Liver (tissue), 3 donors: ENCODE measurements around the gene YTHDF2.
"Not testable (repeated sequence)": the region's sequence is repeated elsewhere in the genome, so short reads cannot be mapped to it uniquely, and the experiment has no call there.

ENCODE experiments used
- GABPA ChIP-seq, 2 donors: IDR thresholded peaks in 1 of 2; conservative IDR thresholded peaks in 1 of 2; 2 replicates each; pipeline ENCODE4 v1.6.1; 2016; ENCODE audit warnings: antibody characterized with exemption in 2 of 2, mild to moderate bottlenecking in 1 of 2, moderate library complexity in 1 of 2
- RXRA ChIP-seq, 2 donors: IDR thresholded peaks; 2 replicates each; pipeline ENCODE4 v1.6.1; 2017 to 2018; ENCODE audit warnings: antibody characterized with exemption in 2 of 2, mild to moderate bottlenecking in 1 of 2
- SP1 ChIP-seq: IDR thresholded peaks from 2 replicates; pipeline ENCODE4 v1.6.1; 2018; ENCODE audit warnings: antibody characterized with exemption, mild to moderate bottlenecking
- TAF1 ChIP-seq: conservative IDR thresholded peaks from 2 replicates; pipeline ENCODE4 v1.6.1; 2016; ENCODE audit warnings: antibody characterized with exemption, mild to moderate bottlenecking
- YY1 ChIP-seq: IDR thresholded peaks from 2 replicates; pipeline ENCODE4 v1.6.1; 2016; ENCODE audit warnings: antibody characterized with exemption, mild to moderate bottlenecking
- ZBTB33 ChIP-seq: IDR thresholded peaks from 2 replicates; pipeline ENCODE4 v1.6.1; 2016; ENCODE audit warnings: antibody characterized with exemption
- TF ChIP-seq, protein P1 (sequence below): fragments of 150-350 bp; IDR thresholded peaks from 2 replicates; pipeline ENCODE4 v1.5.1; 2017; ENCODE audit warnings: improper control_type of control experiment, low read depth, low read length; ENCODE audit not compliant: missing input control
- TF ChIP-seq, protein P2 (sequence below): IDR thresholded peaks from 2 replicates; pipeline ENCODE4 v1.6.1; 2016; ENCODE audit warnings: antibody characterized with exemption, mild to moderate bottlenecking
- TF ChIP-seq, protein P3 (sequence below): IDR thresholded peaks from 2 replicates; pipeline ENCODE4 v1.6.1; 2016; ENCODE audit warnings: antibody characterized with exemption
- donor health status: healthy.
- donor health status: healthy.

- TF ChIP-seq, protein P1, sequence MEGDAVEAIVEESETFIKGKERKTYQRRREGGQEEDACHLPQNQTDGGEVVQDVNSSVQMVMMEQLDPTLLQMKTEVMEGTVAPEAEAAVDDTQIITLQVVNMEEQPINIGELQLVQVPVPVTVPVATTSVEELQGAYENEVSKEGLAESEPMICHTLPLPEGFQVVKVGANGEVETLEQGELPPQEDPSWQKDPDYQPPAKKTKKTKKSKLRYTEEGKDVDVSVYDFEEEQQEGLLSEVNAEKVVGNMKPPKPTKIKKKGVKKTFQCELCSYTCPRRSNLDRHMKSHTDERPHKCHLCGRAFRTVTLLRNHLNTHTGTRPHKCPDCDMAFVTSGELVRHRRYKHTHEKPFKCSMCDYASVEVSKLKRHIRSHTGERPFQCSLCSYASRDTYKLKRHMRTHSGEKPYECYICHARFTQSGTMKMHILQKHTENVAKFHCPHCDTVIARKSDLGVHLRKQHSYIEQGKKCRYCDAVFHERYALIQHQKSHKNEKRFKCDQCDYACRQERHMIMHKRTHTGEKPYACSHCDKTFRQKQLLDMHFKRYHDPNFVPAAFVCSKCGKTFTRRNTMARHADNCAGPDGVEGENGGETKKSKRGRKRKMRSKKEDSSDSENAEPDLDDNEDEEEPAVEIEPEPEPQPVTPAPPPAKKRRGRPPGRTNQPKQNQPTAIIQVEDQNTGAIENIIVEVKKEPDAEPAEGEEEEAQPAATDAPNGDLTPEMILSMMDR = not testable (repeated sequence)
- not testable (repeated sequence) for TF ChIP-seq SP1; TAF1; YY1; GABPA (IDR thresholded peaks at IDR 0.05 in 1 of 2, conservative IDR thresholded peaks at IDR 0.05 in 1 of 2); RXRA (IDR thresholded peaks at IDR 0.05); ZBTB33
- TF ChIP-seq, protein P2, sequence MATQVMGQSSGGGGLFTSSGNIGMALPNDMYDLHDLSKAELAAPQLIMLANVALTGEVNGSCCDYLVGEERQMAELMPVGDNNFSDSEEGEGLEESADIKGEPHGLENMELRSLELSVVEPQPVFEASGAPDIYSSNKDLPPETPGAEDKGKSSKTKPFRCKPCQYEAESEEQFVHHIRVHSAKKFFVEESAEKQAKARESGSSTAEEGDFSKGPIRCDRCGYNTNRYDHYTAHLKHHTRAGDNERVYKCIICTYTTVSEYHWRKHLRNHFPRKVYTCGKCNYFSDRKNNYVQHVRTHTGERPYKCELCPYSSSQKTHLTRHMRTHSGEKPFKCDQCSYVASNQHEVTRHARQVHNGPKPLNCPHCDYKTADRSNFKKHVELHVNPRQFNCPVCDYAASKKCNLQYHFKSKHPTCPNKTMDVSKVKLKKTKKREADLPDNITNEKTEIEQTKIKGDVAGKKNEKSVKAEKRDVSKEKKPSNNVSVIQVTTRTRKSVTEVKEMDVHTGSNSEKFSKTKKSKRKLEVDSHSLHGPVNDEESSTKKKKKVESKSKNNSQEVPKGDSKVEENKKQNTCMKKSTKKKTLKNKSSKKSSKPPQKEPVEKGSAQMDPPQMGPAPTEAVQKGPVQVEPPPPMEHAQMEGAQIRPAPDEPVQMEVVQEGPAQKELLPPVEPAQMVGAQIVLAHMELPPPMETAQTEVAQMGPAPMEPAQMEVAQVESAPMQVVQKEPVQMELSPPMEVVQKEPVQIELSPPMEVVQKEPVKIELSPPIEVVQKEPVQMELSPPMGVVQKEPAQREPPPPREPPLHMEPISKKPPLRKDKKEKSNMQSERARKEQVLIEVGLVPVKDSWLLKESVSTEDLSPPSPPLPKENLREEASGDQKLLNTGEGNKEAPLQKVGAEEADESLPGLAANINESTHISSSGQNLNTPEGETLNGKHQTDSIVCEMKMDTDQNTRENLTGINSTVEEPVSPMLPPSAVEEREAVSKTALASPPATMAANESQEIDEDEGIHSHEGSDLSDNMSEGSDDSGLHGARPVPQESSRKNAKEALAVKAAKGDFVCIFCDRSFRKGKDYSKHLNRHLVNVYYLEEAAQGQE = not testable (repeated sequence)
- TF ChIP-seq, protein P3, sequence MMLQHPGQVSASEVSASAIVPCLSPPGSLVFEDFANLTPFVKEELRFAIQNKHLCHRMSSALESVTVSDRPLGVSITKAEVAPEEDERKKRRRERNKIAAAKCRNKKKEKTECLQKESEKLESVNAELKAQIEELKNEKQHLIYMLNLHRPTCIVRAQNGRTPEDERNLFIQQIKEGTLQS = not testable (repeated sequence)
These were observed 57.8 kb downstream of the YTHDF2 start for GRCh38 chr1:28794582-28794981.
